Stromal cell of bone marrow (primary cell): ENCODE data around the gene PDZD7.
"Not testable (repeated sequence)": the region's sequence is repeated elsewhere in the genome, so short reads cannot be mapped to it uniquely, and the experiment has no call there.

Source experiments
- DNase-seq: peaks from one replicate; pipeline ENCODE4 v3.0.0-alpha.2; 2012; ENCODE audit warnings: low read depth

The PDZD7 gene

GRCh38 chr10:101040851-101041250 lies 9.9 kb upstream of the PDZD7 start:
- DNase-seq: no peak

GRCh38 chr10:101040061-101040460 lies 9.1 kb upstream of the PDZD7 start:
- DNase-seq: no peak

- no peak for DNase-seq
These were observed 7.6 kb upstream of the PDZD7 start for GRCh38 chr10:101038484-101038883.

DNA sequence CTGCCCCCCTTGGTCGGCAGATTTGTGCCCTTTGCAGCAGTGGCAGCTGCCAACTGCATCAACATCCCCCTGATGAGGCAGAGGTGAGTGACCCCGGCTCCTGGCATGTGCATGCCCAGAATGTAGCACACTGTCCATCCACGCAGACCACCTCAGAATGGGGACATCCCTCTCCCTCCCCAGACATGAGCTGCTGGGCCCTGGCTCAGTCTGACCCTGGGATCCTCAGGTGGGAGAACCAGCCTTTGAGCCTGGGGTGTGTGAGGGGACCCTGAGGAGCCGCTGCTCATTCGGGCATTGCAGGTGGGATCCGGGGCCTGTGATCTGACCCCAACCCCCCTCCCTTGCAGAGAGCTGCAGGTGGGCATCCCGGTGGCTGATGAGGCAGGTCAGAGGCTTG lies 5.8 kb upstream of the PDZD7 start:
- DNase-seq: no peak

DNA sequence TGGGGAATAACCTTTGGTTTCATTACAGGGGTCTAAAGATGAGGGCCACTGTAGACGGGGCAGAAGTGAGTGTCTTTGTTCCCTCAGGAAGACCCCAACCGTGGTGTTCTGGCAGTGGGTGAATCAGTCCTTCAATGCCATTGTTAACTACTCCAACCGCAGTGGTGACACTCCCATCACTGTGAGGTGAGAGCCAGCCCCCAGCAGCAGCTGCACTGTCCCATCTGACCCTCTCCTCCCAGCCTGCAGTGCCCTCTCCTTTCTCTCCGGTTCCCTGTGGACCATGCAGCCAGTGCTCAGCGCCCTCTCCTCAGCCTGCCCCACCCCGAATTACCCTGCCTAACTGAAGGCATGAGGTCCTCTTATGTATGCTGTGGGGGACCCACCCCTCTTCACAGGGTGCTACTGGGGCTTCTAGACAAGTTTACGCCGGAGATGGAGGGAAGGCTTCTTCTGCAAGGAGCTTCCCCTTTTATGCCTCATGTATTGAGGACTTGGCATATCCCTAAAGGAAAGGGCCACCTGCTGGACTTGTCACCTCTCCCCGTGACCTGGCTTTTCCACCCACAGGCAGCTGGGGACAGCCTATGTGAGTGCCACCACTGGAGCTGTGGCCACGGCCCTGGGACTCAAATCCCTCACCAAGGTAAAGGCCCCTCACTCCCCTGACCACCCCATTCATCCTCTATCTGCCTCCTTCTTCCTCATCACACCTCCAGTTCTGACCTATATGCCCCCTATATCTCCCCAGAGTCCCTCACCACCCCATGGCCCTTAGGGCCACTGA lies 5.2 kb upstream of the PDZD7 start:
- DNase-seq: no peak

DNA sequence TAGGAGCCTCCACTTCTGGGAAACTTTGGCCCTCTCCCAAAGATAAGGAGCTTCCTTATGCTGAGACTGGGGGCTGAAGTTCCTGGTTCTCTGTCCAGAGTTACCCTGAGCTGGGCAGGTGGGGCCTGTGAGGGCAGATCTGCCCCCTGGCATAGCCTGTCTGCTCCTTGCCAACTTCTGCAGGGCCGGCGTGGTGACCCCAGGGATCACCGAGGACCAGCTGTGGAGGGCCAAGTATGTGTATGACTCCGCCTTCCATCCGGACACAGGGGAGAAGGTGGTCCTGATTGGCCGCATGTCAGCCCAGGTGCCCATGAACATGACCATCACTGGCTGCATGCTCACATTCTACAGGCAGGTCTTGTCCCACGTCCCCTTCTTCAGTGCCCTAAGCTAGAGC lies 4.4 kb upstream of the PDZD7 start:
- no peak for DNase-seq

DNA sequence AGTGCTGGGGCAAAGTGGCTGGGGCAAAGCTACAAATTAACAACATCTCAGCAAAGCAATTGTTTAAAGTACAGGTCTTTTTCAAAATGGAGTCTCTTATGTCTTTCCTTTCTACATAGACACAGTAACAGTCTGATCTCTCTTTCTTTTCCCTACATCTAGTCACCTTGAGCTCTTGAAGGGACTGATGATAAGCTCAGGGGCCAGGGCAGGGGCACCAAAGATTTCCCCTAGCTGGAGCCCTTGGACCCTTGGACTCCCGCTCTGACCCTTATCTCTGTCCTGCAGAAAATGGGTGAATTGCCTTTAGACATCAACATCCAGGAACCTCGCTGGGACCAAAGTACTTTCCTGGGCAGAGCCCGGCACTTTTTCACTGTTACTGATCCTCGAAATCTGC lies 3.5 kb upstream of the PDZD7 start:
- not testable (repeated sequence) for DNase-seq

DNA sequence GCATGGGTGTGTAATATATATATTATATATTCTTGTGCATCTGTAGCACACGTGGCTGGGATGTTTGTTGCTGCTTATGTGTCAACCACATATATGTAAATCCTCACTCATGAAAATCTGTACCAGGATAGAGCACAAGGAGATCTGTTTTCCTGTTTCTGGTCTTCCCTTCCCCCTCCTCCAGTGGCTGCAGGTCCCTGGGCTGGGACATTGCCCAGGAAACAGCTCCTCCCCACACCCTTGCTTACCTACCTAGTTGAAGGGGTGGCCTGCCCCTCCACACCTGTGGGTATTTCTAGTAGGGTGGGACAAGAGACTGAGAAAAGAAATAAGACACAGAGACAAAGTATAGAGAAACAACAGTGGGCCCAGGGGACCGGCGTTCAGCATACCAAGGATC lies 2.3 kb upstream of the PDZD7 start:
- no peak for DNase-seq

GRCh38 chr10:101032637-101033224 lies 1.8 kb upstream of the PDZD7 start:
- peak; percentile 81 for DNase-seq

GRCh38 chr10:101031796-101032636 lies 1.1 kb upstream of the PDZD7 start:
- DNase-seq: peak; percentile 57

- DNase-seq: no peak
These were observed 317 bp downstream of the PDZD7 start for GRCh38 chr10:101030496-101031127.

DNA sequence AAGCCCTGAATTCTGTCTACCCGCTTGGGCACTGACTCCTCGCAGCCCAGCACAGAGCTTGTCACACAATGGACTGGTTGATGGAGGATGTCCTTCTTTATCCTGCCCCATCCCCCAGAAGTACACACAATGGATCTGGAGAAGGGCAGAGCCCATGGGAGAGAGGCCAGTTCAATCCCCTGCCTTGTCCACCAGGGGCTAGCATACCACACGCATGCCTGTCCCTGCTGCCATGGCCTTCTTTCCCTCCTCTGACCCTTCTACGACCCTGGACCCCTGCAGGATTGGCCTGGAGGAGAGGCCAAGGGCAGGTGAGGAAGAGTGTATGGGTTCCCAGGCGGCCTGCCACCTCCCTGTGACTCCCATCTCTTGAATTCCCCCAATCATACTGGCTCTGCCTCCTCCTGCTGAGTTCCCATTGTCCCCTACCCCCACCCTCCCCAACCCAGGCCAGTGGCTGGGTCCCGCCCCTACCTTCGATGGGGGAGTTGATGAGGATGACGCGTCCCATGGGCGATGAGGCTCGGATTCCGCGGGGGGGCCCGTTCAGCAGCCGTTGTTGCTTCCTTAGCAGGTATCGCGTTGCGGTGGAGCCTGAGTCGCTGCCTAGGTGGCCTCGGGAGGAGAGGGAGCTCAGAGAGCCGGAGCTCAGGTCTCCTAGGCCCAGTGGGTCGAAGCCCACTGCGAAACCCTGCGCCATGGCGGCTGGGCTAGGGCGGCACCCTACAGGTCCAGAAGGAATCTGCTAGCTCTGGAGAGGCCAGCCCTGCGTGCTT lies 1.2 kb downstream of the PDZD7 start:
- DNase-seq: no peak

GRCh38 chr10:101028446-101029337 lies 2.2 kb downstream of the PDZD7 start:
- DNase-seq: no peak

DNA sequence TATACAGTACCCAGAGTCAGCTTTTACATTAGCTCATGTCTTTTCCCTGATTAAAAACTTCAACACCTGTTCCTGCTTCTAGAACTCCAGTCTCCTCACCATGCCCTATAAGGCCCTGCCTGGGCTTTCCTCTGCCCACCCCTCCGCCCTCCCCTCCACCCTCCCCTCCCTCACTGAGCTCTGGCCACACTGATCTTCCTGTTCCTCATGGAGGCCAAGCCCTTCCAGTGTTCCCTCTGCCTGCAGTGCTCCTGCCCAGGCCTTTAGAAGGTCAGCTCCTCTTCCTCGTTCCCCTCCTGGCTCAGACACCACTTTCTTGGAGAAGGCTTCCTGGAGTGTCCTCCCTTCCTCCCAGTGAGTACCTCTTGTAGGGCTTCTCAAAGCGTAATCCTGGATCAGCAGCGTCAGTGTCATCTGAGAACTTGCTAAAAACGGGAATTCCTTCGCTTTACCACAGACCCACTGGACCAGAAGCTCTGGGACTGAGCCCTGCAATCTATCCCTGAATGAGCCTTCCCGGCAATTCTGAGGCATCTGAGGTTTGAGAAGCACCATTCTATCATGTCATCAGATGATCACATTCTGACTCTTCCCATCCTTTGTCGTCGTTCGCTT lies 3.7 kb downstream of the PDZD7 start:
- DNase-seq: no peak

DNA sequence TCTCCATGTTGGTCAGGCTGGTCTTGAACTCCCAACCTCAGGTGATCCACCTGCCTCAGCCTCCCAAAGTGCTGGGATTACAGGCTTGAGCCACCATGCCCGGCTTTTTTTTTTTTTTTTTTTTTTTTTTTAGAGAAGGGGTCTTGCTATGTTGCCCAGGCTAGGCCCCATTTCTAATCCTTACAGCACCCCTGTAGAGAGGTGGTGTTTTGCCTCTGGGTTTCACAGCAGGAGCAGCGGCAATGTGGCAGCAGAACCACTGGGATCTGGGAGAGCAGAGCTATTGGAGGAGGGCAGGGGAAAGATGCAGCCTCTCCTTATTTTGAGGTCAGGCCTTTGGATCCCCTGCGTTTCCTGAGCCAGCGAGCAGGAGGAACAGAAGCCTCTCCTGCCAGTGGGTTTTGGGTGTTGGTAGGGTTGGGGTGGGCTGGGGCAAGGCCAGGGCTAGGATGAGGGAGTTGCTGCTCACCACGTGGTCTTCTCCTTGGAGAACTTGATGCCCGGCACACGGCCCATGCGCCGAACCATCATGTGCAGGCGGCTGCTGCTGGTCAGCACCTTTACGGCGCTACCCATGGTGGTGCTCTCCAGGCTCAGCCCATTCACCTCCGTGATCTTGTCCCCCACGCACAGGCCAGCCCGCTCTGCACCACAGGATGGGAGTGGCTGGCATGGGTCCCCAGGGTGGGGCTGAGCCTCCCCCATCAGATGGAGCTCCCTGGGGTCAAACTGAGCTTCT lies 7.8 kb downstream of the PDZD7 start:
- DNase-seq: no peak

- DNase-seq: no peak
These were observed 9.2 kb downstream of the PDZD7 start for GRCh38 chr10:101021692-101022251.

GRCh38 chr10:101021239-101021638 lies 9.7 kb downstream of the PDZD7 start:
- DNase-seq: no peak

DNA sequence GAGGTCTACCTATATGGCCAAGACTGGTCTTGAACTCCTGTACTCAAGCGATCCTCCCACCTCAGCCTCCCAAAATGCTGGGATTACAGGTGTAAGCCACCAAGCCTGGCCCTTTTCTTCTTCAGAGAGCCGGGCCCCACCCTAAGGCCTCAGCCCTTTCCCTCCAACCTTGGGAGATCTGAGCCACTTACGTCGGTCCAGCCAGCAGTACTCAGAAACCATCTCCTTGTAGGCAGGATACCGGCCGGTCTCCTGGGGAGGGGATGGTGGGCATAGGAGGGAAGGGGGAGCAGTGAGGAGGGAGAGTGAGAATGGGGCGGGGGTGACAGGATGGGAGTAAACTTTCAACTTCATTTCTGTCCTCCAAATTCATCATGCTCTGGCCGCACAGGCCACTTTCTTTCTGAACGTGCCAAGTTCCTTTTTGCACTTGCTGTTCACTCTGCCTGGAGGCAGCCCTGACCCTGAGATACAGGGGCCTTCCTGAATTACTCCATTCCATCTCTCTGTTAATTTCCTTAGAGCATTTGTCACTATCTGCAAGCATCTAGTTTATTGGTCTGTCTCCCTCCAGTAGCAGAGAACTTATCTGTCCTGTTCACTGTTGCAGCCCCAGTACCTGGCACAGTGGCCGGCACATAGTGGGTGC lies 10.4 kb downstream of the PDZD7 start:
- no peak for DNase-seq

DNA sequence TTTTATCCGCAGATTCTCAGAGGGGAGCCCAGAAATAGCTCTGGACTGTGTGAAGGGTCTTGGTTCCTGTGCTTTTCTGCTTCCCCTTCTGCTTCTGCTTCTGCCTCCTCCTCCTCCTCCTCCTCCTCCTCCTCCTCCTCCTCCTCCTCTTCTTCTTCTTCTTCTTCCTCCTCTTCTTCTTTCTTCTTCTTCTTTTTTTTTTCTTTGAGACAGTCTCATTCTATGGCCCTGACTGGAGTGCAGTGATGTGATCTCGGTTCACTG lies 11.6 kb downstream of the PDZD7 start:
- no peak for DNase-seq
